GM21515 (cell line): Measurements from ENCODE around the gene COL4A1.

ENCODE experiments used
- ATAC-seq: cut with Tn5 transposase; IDR thresholded peaks from one replicate; pipeline ENCODE4 v1.9.1; 2021; ENCODE audit not compliant: unreplicated experiment

The COL4A1 gene

DNA sequence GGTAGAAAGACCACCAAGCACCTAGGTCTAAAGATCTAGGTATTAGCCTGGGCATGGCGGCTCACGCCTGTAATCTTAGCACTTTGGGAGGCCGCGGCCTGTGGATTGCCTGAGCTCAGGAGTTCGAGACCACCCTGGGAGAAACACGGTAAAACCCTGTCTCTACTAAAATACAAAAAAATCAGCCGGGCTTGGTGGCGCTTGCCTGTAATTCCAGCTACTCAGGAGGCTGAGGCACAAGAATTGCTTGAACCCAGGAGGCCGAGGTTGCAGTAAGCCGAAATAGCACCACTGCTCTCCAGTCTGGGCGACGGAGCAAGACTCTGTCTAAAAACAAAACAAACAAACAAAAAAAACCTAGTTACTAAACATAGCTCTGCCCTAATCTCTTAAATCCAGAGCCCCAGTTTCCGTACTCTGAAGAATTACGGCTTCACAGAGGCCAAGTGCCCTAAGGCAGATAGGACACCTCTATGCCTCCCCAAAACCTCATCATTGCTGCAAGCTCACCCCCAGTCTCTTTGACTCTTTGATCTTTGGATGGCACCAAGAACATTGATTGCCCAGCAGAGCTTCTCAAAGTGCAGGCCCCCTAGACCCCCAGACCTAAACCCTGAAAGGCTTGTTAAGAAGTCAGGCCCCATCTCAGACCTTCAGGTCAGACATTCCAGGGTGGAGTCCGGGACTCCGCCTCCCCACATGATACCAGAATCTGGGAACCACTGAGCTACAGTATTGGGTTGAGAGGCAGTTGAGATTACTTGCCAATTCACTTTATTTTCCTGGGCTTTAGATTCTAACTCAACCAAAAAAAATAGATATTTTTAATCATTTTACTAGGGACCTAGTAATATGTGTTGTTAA is 2.9 kb upstream of the COL4A1 start:
- ATAC-seq = no peak

DNA sequence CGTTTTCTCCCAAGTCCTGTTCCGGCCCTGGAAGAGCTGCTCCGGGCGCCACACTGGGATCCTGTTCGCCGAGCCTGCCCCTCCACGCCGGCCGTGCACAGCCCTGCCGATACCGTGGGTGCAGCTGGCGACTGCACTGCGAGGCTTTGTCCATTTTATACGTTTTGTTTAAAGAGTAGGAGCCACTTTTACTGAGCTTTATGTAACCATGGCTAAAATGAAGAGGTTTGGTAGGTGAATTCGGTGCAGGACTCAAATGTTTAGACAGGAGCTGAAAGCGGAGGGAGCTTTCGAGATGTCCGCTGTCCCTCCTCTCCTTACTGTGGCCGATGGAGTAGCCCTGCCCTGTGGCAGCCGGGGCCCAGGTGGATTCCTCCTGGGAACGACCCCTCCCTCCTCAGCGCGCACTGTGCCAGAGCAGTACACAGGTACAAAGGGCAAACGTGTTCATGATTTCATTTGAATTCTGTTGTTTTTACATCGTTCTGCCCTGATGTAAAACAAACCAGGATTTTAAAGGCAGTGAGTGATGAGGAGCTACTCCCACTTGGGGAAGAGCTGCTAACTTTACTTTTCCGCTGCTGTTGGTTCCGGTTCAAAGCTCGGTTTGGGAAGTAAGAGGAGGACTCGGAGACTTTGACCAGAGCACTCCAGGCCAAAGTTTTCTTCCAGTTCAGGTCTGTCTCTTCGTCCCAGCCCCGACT is 1.9 kb upstream of the COL4A1 start:
- no peak for ATAC-seq

- ATAC-seq = no peak
Observed at GRCh38 chr13:110307767-110308655, 1.1 kb upstream of the COL4A1 start.

- no peak for ATAC-seq
Observed at GRCh38 chr13:110306340-110306959, 507 bp downstream of the COL4A1 start.

DNA sequence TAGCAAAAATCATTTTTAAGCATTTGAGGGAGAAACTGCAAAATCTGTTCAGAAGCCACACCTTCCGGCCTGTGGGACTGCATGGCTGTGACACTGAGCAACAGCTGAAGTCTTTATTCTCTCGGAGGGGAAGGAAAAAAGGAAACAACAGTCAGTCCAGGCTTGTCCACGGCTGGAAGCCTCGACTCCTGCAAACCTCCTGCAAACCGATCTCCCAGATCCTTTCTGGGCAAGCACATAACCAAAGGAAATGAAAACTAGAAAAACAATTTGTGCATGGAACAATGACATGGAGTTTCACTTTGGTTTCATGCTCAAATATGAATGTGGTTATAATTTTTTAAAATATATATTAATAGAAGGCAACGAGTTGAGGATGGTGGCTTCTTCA is 1.0 kb downstream of the COL4A1 start:
- ATAC-seq = no peak

- no peak for ATAC-seq
Observed at GRCh38 chr13:110305544-110305943, 1.4 kb downstream of the COL4A1 start.

- ATAC-seq = no peak
Observed at GRCh38 chr13:110305001-110305400, 2.0 kb downstream of the COL4A1 start.

- no peak for ATAC-seq
Observed at GRCh38 chr13:110304256-110304655, 2.7 kb downstream of the COL4A1 start.

DNA sequence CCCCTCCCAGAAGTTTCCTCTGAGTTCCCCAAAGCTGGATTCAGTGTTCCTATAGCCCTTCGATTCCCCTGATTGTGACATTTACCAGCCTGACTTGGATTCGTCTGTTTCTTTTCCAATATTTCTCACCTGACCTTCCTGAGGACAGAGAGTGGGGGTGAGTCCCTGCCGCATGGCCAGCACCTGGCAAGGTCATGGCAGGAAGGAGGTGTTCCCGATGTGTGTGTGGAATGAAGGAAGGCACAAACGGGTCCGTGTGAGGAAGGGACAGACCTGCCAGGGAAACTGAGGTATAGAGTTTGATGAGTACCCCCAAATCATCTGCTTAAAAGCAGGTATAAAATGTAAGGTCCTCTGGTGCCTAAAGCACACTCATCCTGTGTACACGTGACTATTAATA is 3.3 kb downstream of the COL4A1 start:
- ATAC-seq = no peak

- no peak for ATAC-seq
Observed at GRCh38 chr13:110302997-110303396, 4.0 kb downstream of the COL4A1 start.

GRCh38 chr13:110301606-110302553 is 5.1 kb downstream of the COL4A1 start:
- no peak for ATAC-seq

DNA sequence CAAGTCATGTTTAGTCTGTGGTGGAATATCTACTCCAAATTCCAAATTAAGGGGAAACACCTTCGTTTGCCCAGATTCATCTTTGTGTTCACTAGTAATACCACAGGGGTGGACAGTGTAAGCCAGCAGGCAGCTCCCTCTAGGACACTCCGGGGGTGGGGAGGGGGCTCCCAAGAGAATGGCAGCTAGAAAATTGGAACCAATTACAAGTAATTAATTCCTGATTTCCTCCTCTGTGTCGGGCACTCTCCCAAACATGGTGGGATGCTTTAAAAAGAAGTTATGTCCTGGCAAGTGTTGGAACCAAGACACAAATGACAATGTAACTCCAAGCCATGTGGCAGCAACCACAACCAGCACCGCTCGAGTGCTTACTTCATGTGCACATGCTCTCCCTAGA is 5.9 kb downstream of the COL4A1 start:
- no peak for ATAC-seq

DNA sequence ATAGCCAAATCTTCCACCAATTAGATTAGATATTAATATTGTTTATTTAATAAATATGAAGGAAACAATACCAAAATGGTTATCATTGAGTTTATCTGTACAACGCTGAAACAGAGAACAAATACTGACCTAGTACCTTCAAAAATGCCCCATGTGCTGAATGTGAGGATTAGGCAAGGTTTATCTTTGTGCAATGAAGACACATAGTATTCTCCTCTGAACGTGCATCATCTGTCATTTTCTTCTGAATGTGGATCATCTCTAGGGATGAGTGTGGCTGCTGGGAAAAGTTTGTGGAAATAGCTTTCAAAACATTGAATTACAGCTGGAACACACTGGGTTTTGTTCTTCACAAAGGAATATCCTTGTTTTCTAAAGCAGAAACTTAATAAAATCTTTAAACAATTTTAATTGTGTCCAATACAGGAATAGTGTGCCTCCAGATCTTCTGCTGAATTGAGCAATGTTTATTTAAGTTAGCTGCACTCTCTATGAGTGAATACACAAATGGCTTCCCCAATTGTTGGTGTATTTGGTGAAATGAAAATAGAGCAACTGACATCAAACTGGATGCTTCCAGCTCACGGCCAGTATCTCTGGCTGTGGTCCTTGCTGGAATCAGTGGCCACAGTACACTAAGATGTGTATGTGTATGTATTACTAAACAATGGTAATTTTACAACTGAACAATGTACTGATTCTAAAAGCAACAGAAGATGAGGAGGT is 6.7 kb downstream of the COL4A1 start:
- no peak for ATAC-seq

GRCh38 chr13:110299283-110299840 is 7.6 kb downstream of the COL4A1 start:
- no peak for ATAC-seq

DNA sequence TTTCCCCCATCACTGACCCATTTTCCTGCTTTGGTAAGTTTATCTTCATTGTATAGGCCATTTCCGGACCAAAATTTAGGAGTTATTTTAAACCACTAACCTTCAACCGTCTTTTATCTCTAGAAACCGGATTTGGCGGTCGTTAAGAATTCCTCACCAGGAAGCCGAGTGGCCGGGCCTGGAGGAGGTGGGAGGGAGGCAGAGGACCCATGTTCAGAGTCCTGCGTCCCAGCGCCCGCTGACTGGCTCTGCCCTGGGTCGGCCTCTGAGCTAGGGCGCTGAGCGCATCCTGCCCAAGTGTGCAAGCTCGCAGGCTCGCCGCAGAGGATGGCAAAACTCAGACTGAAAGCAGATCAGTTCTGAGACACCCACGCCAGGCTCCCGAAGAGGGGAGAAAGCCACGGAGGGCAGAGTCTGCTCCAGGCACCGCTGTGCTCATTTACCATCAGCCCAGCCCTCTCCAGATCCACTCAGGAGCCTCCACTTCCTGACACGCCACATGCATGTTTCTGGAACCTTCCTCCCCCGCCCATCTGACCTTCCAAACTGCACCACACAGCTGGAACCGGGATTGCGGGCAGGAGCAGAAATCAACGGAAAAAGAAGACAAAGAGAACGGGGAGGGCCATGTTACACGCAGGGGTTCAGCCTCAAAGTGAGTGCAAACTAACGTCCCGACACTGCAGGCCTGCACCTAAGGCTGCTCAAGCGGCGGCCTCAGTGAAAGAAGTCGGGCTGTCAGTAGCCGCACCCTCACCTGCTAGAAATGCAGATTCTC is 8.3 kb downstream of the COL4A1 start:
- no peak for ATAC-seq

- no peak for ATAC-seq
Observed at GRCh38 chr13:110297766-110298504, 9.0 kb downstream of the COL4A1 start.

DNA sequence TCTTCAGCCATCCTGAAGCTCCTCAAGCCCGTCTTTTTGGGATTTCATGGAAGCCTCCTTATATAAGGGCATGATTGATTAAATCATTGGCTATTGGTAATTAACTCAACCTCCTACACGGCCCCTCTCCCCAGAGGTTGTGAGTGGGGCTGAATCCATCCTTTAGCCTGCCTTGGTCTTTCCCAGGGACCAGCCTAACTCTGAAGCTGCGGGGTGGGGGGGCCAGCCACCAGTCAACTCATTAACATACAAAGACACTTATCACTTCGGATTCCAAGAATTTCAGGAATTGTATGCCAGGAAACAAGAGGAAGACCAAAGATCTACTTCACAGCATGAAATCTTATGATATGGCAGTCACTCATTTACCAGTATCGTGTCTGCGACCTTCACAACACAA is 9.9 kb downstream of the COL4A1 start:
- no peak for ATAC-seq
